ENCODE measurements around the gene TSPAN18. TPM values are rescaled to one million over a fixed set of nuclear protein-coding genes. Genes with fewer than 3 reads are reported as not detected.

Gene TSPAN18
- total RNA-seq, 2 experiments from 2014 or later: not detected

DNA sequence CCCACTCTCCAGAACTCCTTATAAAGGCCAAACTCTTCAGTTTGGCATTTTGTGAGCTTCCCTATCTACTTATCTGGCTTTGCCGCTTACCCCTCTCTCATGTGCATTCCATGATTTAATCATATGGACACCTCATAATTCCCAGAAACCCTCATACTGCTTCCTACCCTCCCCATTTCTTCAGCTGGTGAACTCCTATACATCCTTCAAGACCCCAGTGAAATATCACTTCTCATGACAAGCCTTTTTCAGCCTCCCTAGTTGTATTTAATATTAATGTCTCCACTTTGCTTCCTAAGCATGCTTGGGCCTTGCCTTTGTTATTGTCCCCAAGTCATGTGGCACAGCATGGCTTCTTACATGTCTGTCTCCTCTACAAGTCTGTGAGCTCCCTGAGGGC lies 13.7 kb upstream of the TSPAN18 start:
- no peak overlapping the region for H3K4me3 ChIP-seq (ENCODE audit: low read depth, low read length, poor library complexity, severe bottlenecking)
- H3K4me1 ChIP-seq (ENCODE audit: insufficient read depth, low read length, poor library complexity, severe bottlenecking): no peaks in the 10 kb centered on the region
- DNase-seq (ENCODE audit: low spot score): no peak
- POLR2A ChIA-PET: no interaction called here
- CTCF ChIA-PET (ENCODE audit: unreplicated experiment): no interaction called here
- no peak overlapping the region for H3K27ac ChIP-seq (ENCODE audit: low read depth, low read length, poor library complexity, severe bottlenecking)
- intact Hi-C loops (cut with micrococcal nuclease; ENCODE audit: unreplicated experiment): no loop called here
- H3K4me2 ChIP-seq (ENCODE audit: low read length): no peak overlapping the region
- no peak overlapping the region for H2AFZ ChIP-seq (ENCODE audit: low read length)
- no peaks in the 10 kb centered on the region for H3K9me2 ChIP-seq (ENCODE audit: insufficient read depth, low read length)
- no peaks in the 10 kb centered on the region for H3K9me3 ChIP-seq (ENCODE audit: low read length)
- H3K79me2 ChIP-seq (ENCODE audit: insufficient read depth, low read depth, low read length): no peaks in the 10 kb centered on the region
- BruUV-seq (replicated peaks): no TSS peak
- TF ChIP-seq EZH2phosphoT487 (IDR thresholded peaks at IDR 0.05; ENCODE audit: borderline replicate concordance, low read depth, low read length): no peak
- TF ChIP-seq, protein P1, sequence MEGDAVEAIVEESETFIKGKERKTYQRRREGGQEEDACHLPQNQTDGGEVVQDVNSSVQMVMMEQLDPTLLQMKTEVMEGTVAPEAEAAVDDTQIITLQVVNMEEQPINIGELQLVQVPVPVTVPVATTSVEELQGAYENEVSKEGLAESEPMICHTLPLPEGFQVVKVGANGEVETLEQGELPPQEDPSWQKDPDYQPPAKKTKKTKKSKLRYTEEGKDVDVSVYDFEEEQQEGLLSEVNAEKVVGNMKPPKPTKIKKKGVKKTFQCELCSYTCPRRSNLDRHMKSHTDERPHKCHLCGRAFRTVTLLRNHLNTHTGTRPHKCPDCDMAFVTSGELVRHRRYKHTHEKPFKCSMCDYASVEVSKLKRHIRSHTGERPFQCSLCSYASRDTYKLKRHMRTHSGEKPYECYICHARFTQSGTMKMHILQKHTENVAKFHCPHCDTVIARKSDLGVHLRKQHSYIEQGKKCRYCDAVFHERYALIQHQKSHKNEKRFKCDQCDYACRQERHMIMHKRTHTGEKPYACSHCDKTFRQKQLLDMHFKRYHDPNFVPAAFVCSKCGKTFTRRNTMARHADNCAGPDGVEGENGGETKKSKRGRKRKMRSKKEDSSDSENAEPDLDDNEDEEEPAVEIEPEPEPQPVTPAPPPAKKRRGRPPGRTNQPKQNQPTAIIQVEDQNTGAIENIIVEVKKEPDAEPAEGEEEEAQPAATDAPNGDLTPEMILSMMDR (conservative IDR thresholded peaks at IDR 0.05; ENCODE audit: low read length): no peak
- H3K36me3 ChIP-seq (ENCODE audit: insufficient read depth, low read length): no peaks in the 10 kb centered on the region
- H4K20me1 ChIP-seq (ENCODE audit: insufficient read depth, low read length): no peaks in the 10 kb centered on the region

DNA sequence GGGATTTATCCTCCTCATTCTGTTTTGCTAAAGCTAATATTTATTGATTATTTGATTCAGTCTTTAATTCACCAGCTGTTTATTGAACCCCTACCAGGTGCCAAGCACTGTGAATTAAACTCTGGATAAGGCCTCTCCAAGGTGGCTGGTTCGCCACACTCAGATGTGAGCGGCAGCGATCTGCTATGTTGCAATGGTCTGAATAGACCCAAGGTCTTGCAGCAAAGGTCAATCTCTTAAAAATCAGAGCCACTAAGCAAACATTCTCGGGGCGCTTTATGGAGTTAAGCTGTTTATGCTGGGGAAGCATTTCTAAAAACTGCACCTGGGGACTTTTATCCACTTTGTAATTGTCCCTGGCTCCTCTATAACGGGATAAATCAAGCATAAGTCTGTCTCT lies 10.5 kb upstream of the TSPAN18 start:
- Histone ChIP-seq H3K36me3 (ENCODE audit: insufficient read depth, low read length) (no peaks in the 10 kb centered on the region), H3K79me2 (ENCODE audit: insufficient read depth, low read depth, low read length) (no peaks in the 10 kb centered on the region), H3K4me1 (ENCODE audit: insufficient read depth, low read length, poor library complexity, severe bottlenecking) (no peaks in the 10 kb centered on the region), H3K4me3 (ENCODE audit: low read depth, low read length, poor library complexity, severe bottlenecking) (no peak overlapping the region), H4K20me1 (ENCODE audit: insufficient read depth, low read length) (no peaks in the 10 kb centered on the region), H3K9me2 (ENCODE audit: insufficient read depth, low read length) (no peaks in the 10 kb centered on the region), H3K4me2 (ENCODE audit: low read length) (no peak overlapping the region), H3K27ac (ENCODE audit: low read depth, low read length, poor library complexity, severe bottlenecking) (no peak overlapping the region), H3K9me3 (ENCODE audit: low read length) (no peaks in the 10 kb centered on the region), H2AFZ (ENCODE audit: low read length) (no peak overlapping the region)
- ChIA-PET POLR2A (interaction anchor here (0.6 kb wide), 1 partner anchor 117 kb away, joined by 4 read pairs; no protein-coding TSS in a partner anchor), CTCF (ENCODE audit: unreplicated experiment) (no interaction called here)
- TF ChIP-seq, protein P1 (conservative IDR thresholded peaks at IDR 0.05; ENCODE audit: low read length): no peak
- TF ChIP-seq EZH2phosphoT487 (IDR thresholded peaks at IDR 0.05; ENCODE audit: borderline replicate concordance, low read depth, low read length): no peak
- DNase-seq (ENCODE audit: low spot score): no peak
- BruUV-seq (replicated peaks): no TSS peak
- intact Hi-C loops (cut with micrococcal nuclease; ENCODE audit: unreplicated experiment): loop anchor here (5.0 kb wide), 1 partner anchor 196 kb away; no protein-coding TSS in a partner anchor

GRCh38 chr11:44718057-44718456 lies 8.7 kb upstream of the TSPAN18 start:
- Histone ChIP-seq H3K4me2 (ENCODE audit: low read length) (no peak overlapping the region), H4K20me1 (ENCODE audit: insufficient read depth, low read length) (no peaks in the 10 kb centered on the region), H3K4me1 (ENCODE audit: insufficient read depth, low read length, poor library complexity, severe bottlenecking) (no peaks in the 10 kb centered on the region), H3K9me2 (ENCODE audit: insufficient read depth, low read length) (no peaks in the 10 kb centered on the region), H2AFZ (ENCODE audit: low read length) (no peak overlapping the region), H3K79me2 (ENCODE audit: insufficient read depth, low read depth, low read length) (no peaks in the 10 kb centered on the region), H3K36me3 (ENCODE audit: insufficient read depth, low read length) (no peaks in the 10 kb centered on the region), H3K4me3 (ENCODE audit: low read depth, low read length, poor library complexity, severe bottlenecking) (no peak overlapping the region), H3K27ac (ENCODE audit: low read depth, low read length, poor library complexity, severe bottlenecking) (no peak overlapping the region), H3K9me3 (ENCODE audit: low read length) (no peaks in the 10 kb centered on the region)
- CTCF ChIA-PET (ENCODE audit: unreplicated experiment): no interaction called here
- BruUV-seq (replicated peaks): no TSS peak
- POLR2A ChIA-PET: interaction anchor here (0.6 to 0.7 kb wide), 4 partner anchors 27 to 1214 kb away, joined by 3 to 4 read pairs (median 3); no protein-coding TSS in a partner anchor
- TF ChIP-seq, protein P1 (conservative IDR thresholded peaks at IDR 0.05; ENCODE audit: low read length): no peak
- TF ChIP-seq EZH2phosphoT487 (IDR thresholded peaks at IDR 0.05; ENCODE audit: borderline replicate concordance, low read depth, low read length): no peak
- DNase-seq (ENCODE audit: low spot score): no peak
- intact Hi-C loops (cut with micrococcal nuclease; ENCODE audit: unreplicated experiment): loop anchor here (5.0 kb wide), 1 partner anchor 194 kb away; no protein-coding TSS in a partner anchor
